Endodermal cell (in vitro differentiated cells): ENCODE data around the gene STAT3. TPM values are rescaled to one million over a fixed set of nuclear protein-coding genes. Genes with fewer than 3 reads are reported as not detected.
A peak's percentile ranks its signal among the peaks of the same experiment; 100 is the strongest.

Source experiments
- DNase-seq: peaks from one replicate; pipeline ENCODE4 v3.0.0-alpha.2; 2017
- H3K27ac ChIP-seq: 2 replicates; pipeline ENCODE4 v1.5.1; 2013; ENCODE audit warnings: mild to moderate bottlenecking, low read depth, low read length, moderate library complexity
- H3K27me3 ChIP-seq: 2 replicates; pipeline ENCODE4 v1.6.1; 2013; ENCODE audit warnings: mild to moderate bottlenecking, low read length, moderate library complexity; ENCODE audit not compliant: insufficient read depth, control insufficient read depth, poor library complexity, severe bottlenecking
- H3K36me3 ChIP-seq: 2 replicates; pipeline ENCODE4 v1.7.0; 2013; ENCODE audit warnings: mild to moderate bottlenecking, low read length, moderate library complexity; ENCODE audit not compliant: control insufficient read depth, insufficient read depth
- H3K4me1 ChIP-seq: one replicate; pipeline ENCODE4 v1.7.0; 2013; ENCODE audit warnings: low read length; ENCODE audit not compliant: control insufficient read depth, insufficient read depth
- H3K4me3 ChIP-seq: 2 replicates; pipeline ENCODE4 v1.5.1; 2013; ENCODE audit warnings: mild to moderate bottlenecking, low read length, moderate library complexity
- H3K9ac ChIP-seq: 2 replicates; pipeline ENCODE4 v1.6.1; 2013; ENCODE audit warnings: mild to moderate bottlenecking, low read length, moderate library complexity; ENCODE audit not compliant: poor library complexity, severe bottlenecking; ENCODE audit errors: extremely low read depth
- H3K9me3 ChIP-seq: 2 replicates; pipeline ENCODE4 v1.6.1; 2013; ENCODE audit warnings: mild to moderate bottlenecking, low read length, moderate library complexity; ENCODE audit not compliant: control insufficient read depth
- H3K27ac Mint-ChIP-seq: 2 replicates; pipeline ENCODE4 v1.8.0; 2020; ENCODE audit warnings: mixed read lengths
- H3K27me3 Mint-ChIP-seq: 2 replicates; pipeline ENCODE4 v1.8.0; 2021; ENCODE audit warnings: mild to moderate bottlenecking, mixed read lengths; ENCODE audit not compliant: insufficient read depth
- H3K36me3 Mint-ChIP-seq: 2 replicates; pipeline ENCODE4 v1.8.0; 2020; ENCODE audit warnings: low read depth, mixed read lengths
- H3K4me1 Mint-ChIP-seq: 2 replicates; pipeline ENCODE4 v1.8.0; 2020; ENCODE audit warnings: mixed read lengths
- H3K4me3 Mint-ChIP-seq: 2 replicates; pipeline ENCODE4 v1.8.0; 2020; ENCODE audit warnings: mild to moderate bottlenecking, moderate library complexity, mixed read lengths
- H3K9me3 Mint-ChIP-seq: 2 replicates; pipeline ENCODE4 v1.8.0; 2020; ENCODE audit warnings: mild to moderate bottlenecking, mixed read lengths
- WGBS, 2 experiments: methylation state at CpG; one replicate each; pipeline versions ENCODE4 v1.1.5 to v1.1.7; 2013; ENCODE audit warnings: missing lambda C conversion rate in 2 of 2, mixed read lengths in 1 of 2; ENCODE audit not compliant: insufficient coverage in 1 of 2, insufficient read length in 1 of 2; 5-methylcytosine and 5-hydroxymethylcytosine counted together
- total RNA-seq, 2 donors: library from RNA; stranded (reverse); fragmentation: NEBNext Ultra II Directional in 1 of 2; extraction: Animal tissue kit (Norgen Biotek cat#: 25700) in 1 of 2; gene quantifications; 2 replicates in 1 of 2; 3 replicates in 1 of 2; pipeline ENCODE4 v1.2.1, GENCODE V29; 2021
- TF ChIP-seq, protein P1 (sequence below): fragments of 200-600 bp; sonication (generic); conservative IDR thresholded peaks from 2 replicates; pipeline ENCODE4 v1.5.0; 2021; ENCODE audit warnings: antibody characterized with exemption, mild to moderate bottlenecking

The STAT3 gene
- total RNA-seq, 2 donors from 2014 or later: 27.5 to 32.4 TPM

DNA sequence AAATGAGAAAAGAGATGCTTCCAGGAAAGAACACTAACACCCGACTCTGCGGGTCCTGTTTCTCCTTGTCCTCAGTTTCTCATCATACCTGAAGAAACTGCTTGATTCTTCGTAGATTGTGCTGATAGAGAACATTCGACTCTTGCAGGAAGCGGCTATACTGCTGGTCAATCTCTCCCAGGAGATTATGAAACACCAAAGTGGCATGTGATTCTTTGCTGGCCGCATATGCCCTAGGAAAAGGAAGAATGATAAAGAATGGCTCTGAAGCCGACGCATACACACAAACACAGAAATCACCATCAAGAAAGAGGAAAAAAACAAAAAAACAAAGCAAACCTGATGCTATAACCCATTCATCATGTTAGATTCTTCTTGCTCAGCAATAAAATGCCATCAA, 41.8 kb downstream of the STAT3 start:
- no peaks in the 10 kb centered on the region for H3K9me3 Mint-ChIP-seq
- 88 to 96% methylated on average over 3 to 8 of the region's 8 CpGs for WGBS, 2 experiments
- Histone ChIP-seq H3K9ac (no peak overlapping the region), H3K27me3 (peaks cover 7% of the 10 kb centered on the region), H3K36me3 (no peaks in the 10 kb centered on the region), H3K4me1 (no peaks in the 10 kb centered on the region), H3K9me3 (no peaks in the 10 kb centered on the region), H3K4me3 (no peak overlapping the region), H3K27ac (no peak overlapping the region)
- no peak for DNase-seq
- H3K4me3 Mint-ChIP-seq: no peak overlapping the region
- no peak overlapping the region for H3K27ac Mint-ChIP-seq
- TF ChIP-seq, protein P1, sequence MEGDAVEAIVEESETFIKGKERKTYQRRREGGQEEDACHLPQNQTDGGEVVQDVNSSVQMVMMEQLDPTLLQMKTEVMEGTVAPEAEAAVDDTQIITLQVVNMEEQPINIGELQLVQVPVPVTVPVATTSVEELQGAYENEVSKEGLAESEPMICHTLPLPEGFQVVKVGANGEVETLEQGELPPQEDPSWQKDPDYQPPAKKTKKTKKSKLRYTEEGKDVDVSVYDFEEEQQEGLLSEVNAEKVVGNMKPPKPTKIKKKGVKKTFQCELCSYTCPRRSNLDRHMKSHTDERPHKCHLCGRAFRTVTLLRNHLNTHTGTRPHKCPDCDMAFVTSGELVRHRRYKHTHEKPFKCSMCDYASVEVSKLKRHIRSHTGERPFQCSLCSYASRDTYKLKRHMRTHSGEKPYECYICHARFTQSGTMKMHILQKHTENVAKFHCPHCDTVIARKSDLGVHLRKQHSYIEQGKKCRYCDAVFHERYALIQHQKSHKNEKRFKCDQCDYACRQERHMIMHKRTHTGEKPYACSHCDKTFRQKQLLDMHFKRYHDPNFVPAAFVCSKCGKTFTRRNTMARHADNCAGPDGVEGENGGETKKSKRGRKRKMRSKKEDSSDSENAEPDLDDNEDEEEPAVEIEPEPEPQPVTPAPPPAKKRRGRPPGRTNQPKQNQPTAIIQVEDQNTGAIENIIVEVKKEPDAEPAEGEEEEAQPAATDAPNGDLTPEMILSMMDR: no peak
- H3K27me3 Mint-ChIP-seq: peaks cover 16% of the 10 kb centered on the region
- peaks cover 27% of the 10 kb centered on the region for H3K36me3 Mint-ChIP-seq
- H3K4me1 Mint-ChIP-seq: no peaks in the 10 kb centered on the region

DNA sequence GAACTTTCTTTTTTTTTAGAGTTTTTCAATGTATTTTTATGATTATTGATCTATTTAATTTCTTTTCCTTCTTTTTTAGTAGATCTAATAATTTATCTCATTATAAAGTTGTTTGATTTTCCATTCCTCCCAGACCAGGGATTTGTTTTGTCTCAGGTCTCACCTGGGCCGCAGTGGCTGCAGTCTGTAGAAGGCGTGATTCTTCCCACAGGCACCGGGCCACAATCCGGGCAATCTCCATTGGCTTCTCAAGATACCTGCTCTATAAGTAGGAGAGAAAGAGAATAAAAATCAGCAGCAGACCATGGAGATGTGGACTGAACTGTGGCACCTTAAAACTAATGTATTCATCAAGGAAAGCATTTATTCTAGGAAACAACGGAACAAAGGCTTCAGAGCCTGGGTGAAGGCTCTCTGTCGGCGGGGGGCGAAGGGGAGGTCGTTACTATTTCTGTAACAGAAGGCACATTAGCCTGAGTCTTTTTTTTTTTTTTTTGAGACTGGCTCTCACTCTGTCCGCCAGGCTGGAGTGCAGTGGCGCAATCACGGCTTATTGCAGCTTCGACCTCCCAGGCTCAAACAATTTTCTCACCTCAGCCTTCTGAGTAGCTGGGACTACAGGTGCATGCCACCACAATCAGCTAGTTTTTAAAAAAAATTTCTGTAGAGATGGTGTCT, 42.7 kb downstream of the STAT3 start:
- no peaks in the 10 kb centered on the region for H3K36me3 ChIP-seq
- H3K4me1 Mint-ChIP-seq: no peaks in the 10 kb centered on the region
- peaks cover 27% of the 10 kb centered on the region for H3K36me3 Mint-ChIP-seq
- H3K27ac Mint-ChIP-seq: no peak overlapping the region
- H3K4me1 ChIP-seq: no peaks in the 10 kb centered on the region
- no peaks in the 10 kb centered on the region for H3K9me3 Mint-ChIP-seq
- peaks cover 6% of the 10 kb centered on the region for H3K27me3 ChIP-seq
- H3K9ac ChIP-seq: no peak overlapping the region
- H3K4me3 Mint-ChIP-seq: no peak overlapping the region
- WGBS, 2 experiments: 79 to 93% methylated on average over 12 to 13 of the region's 13 CpGs
- H3K4me3 ChIP-seq: no peak overlapping the region
- H3K27ac ChIP-seq: peak overlapping the region; percentile 45
- TF ChIP-seq, protein P1: no peak
- no peaks in the 10 kb centered on the region for H3K9me3 ChIP-seq
- H3K27me3 Mint-ChIP-seq: peaks cover 15% of the 10 kb centered on the region
- no peak for DNase-seq

DNA sequence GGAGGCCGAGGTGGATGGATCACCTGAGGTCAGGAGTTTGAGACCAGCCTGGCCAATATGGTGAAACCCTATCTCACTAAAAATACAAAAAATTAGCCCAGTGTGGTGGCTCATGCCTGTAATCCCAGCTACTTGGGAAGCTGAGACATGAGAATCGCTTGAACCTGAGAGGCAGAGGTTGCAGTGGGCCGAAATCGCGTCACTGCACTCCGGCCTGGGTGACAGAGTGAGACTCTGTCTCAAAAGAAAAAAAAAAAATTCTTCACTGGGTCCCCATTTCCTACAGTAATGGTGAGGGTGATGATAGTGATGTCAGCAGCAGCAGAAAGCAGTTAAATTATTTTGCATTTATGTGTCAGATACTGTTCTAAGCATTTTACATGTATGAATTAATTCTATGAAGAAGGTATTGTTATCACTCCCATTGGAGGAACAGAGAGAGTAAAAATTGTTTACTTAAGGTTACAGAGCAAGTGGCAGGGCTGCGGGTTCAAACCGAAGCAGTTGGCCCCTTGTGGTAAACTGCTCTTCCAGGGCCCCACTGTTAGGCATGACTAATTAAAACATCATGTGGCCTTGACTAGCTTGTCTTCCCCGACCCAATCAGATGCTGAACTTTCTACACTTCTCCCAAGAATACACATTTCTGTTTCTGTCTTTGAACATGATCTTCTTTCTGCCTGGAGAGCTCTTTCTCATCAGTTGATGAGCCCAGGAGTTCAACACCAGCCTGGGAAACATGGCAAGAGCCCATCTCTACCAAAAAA, 45.8 kb downstream of the STAT3 start:
- Histone ChIP-seq H3K27me3 (no peaks in the 10 kb centered on the region), H3K36me3 (no peaks in the 10 kb centered on the region), H3K4me3 (no peak overlapping the region), H3K4me1 (no peaks in the 10 kb centered on the region), H3K27ac (no peak overlapping the region), H3K9me3 (no peaks in the 10 kb centered on the region), H3K9ac (no peak overlapping the region)
- Mint-ChIP-seq H3K27me3 (no peaks in the 10 kb centered on the region), H3K4me1 (no peaks in the 10 kb centered on the region), H3K27ac (no peak overlapping the region), H3K36me3 (peaks cover 40% of the 10 kb centered on the region), H3K9me3 (no peaks in the 10 kb centered on the region), H3K4me3 (no peak overlapping the region)
- 86 to 97% methylated on average over 5 to 9 of the region's 9 CpGs for WGBS, 2 experiments
- no peak for DNase-seq
- TF ChIP-seq, protein P1: no peak
